Activated CD4-positive, alpha-beta memory T cell treated with anti-CD3 and anti-CD28 coated beads, Interleukin-2, amount 10 ng/mL, durations not matched to agents 7 days and 5 days (primary cell): Measurements from ENCODE around the gene PTPRCAP. TPM values are rescaled to one million over a fixed set of nuclear protein-coding genes. Genes with fewer than 3 reads are reported as not detected.
A peak's percentile ranks its signal among the peaks of the same experiment; 100 is the strongest.
"Not testable (repeated sequence)": the region's sequence is repeated elsewhere in the genome, so short reads cannot be mapped to it uniquely, and the experiment has no call there.

Experiments used
- CTCF ChIA-PET: fragments of 350-600 bp; sonication (Branson Sonifier 250); formaldehyde crosslinking; loops from one replicate; lab custom pipeline; 2021; ENCODE audit warnings: antibody characterized with exemption, inconsistent platforms; lab: Charles Lee
- POLR2A ChIA-PET: fragments of 350-600 bp; sonication (Branson Sonifier 250); formaldehyde crosslinking; loops from one replicate; lab custom pipeline; 2021; ENCODE audit warnings: antibody characterized with exemption; lab: Charles Lee
- DNase-seq: peaks from one replicate; pipeline ENCODE4 v3.0.0-alpha.2; 2020
- H3K27ac Mint-ChIP-seq: one replicate; pipeline ENCODE4 v1.8.0; 2021; ENCODE audit warnings: mild to moderate bottlenecking, mixed read lengths
- H3K27me3 Mint-ChIP-seq: one replicate; pipeline ENCODE4 v1.8.0; 2021; ENCODE audit warnings: mixed read lengths
- H3K36me3 Mint-ChIP-seq: one replicate; pipeline ENCODE4 v1.8.0; 2021; ENCODE audit warnings: low read depth, mixed read lengths
- H3K4me1 Mint-ChIP-seq: one replicate; pipeline ENCODE4 v1.8.0; 2021; ENCODE audit warnings: mixed read lengths
- H3K4me3 Mint-ChIP-seq: one replicate; pipeline ENCODE4 v1.8.0; 2021; ENCODE audit warnings: mild to moderate bottlenecking, mixed read lengths
- H3K9me3 Mint-ChIP-seq: one replicate; pipeline ENCODE4 v1.8.0; 2021; ENCODE audit warnings: mixed read lengths
- total RNA-seq, 2 experiments: library from RNA; stranded (reverse); gene quantifications; one replicate each; pipeline ENCODE4 v1.2.3, GENCODE V29; 2021

PTPRCAP gene
- total RNA-seq, 2 experiments from 2014 or later, result 398 to 401 TPM

GRCh38 chr11:67472882-67473281, 35.4 kb upstream of the PTPRCAP start:
- DNase-seq, result no peak
- Mint-ChIP-seq H3K36me3 (peaks cover 3% of the 10 kb centered on the region), H3K4me1 (peaks cover 13% of the 10 kb centered on the region), H3K27ac (no peak overlapping the region), H3K9me3 (peaks cover 1% of the 10 kb centered on the region), H3K27me3 (peaks cover 2% of the 10 kb centered on the region), H3K4me3 (no peak overlapping the region)
- ChIA-PET CTCF (no interaction called here), POLR2A (interaction anchor here (1.2 kb wide), 2 partner anchors 10 to 32 kb away, joined by 3 to 4 read pairs; partner anchors contain the start of gene AIP)

DNA sequence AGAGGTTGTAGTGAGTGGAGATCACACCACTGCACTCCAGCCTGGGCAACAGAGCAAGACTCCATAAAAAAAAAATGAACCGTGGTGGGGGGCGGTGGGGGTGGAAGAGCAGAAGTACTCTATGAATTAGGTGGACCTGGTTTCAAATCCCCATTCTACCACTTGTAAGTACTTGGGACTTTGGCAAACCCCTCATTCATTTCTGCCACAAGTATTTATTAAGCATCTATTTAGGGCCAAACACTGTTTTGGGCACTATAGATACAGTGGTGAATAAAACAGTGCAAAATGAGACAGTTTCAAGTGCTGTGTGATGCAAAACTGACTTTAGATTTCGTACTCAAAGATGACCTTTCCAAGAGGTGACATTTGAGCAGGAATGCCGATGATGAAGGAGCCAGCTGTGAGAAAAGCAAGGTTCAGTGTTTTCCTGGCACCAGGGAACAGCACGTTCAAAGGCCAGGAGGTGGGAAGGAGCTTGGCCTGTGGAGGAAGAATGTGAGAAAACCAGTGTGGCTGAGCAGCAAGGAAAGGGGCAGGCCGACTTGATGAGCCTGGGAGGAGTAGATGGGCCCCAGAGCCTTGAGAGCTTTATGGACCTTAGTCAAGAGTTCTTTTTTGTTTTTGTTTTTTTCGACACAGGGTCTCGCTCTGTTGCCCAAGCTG, 33.0 kb upstream of the PTPRCAP start:
- ChIA-PET CTCF (interaction anchor here (1.3 kb wide), 1 partner anchor 75 kb away, joined by 3 read pairs; no protein-coding TSS in a partner anchor), POLR2A (interaction anchor here (7.8 to 10.2 kb wide), 2 partner anchors 15 to 33 kb away, joined by 94 to 134 read pairs; partner anchors contain the start of genes AIP and PTPRCAP)
- H3K9me3 Mint-ChIP-seq, result no peaks in the 10 kb centered on the region
- H3K4me1 Mint-ChIP-seq, result peaks cover 32% of the 10 kb centered on the region
- no peaks in the 10 kb centered on the region for H3K27me3 Mint-ChIP-seq
- no peak overlapping the region for H3K27ac Mint-ChIP-seq
- DNase-seq, result no peak
- no peak overlapping the region for H3K4me3 Mint-ChIP-seq
- H3K36me3 Mint-ChIP-seq, result peaks cover 5% of the 10 kb centered on the region

DNA sequence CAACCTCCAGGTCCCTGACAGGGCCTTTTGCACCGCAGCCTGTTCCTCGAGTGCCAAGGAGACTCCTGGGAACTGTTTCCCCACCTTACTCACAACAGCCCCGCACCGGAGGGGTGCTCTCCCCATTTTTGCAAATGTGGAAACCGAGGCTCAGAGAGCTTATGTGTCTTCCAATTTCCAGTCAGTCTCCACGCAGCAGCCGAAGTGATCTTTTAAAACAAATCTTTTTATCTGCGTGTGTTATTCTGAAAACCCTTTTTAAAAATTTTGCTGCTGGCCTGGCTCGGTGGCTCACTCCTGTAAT, 32.0 kb upstream of the PTPRCAP start:
- peaks cover 8% of the 10 kb centered on the region for H3K36me3 Mint-ChIP-seq
- H3K27me3 Mint-ChIP-seq, result no peaks in the 10 kb centered on the region
- CTCF ChIA-PET, result interaction anchor here (1.3 to 1.6 kb wide), 2 partner anchors 31 to 74 kb away, joined by 3 to 14 read pairs; partner anchors contain the start of gene PTPRCAP
- H3K9me3 Mint-ChIP-seq, result no peaks in the 10 kb centered on the region
- DNase-seq, result no peak
- POLR2A ChIA-PET, result interaction anchor here (1.0 to 10.2 kb wide), 10 partner anchors 11 to 75 kb away, joined by 3 to 134 read pairs (median 6); partner anchors contain the start of genes AIP, GPR152, PPP1CA and PTPRCAP
- H3K4me3 Mint-ChIP-seq, result peak overlapping the region; percentile 70
- H3K4me1 Mint-ChIP-seq, result peaks cover 37% of the 10 kb centered on the region
- peak overlapping the region; percentile 61 for H3K27ac Mint-ChIP-seq

- no peaks in the 10 kb centered on the region for H3K27me3 Mint-ChIP-seq
- peak; percentile 93 for DNase-seq
- H3K4me1 Mint-ChIP-seq, result peaks cover 41% of the 10 kb centered on the region
- H3K27ac Mint-ChIP-seq, result peak within 1 kb of the TSS; percentile 75
- H3K9me3 Mint-ChIP-seq, result no peaks in the 10 kb centered on the region
- peaks cover 8% of the 10 kb centered on the region for H3K36me3 Mint-ChIP-seq
- H3K4me3 Mint-ChIP-seq, result peak within 1 kb of the TSS; percentile 86
- ChIA-PET CTCF (interaction anchor here (0.6 to 2.1 kb wide), 5 partner anchors 13 to 67 kb away, joined by 3 to 14 read pairs (median 4); partner anchors contain the start of genes PPP1CA and PTPRCAP), POLR2A (interaction anchor here (0.7 to 10.2 kb wide), 22 partner anchors 8 to 115 kb away, joined by 3 to 134 read pairs (median 4); partner anchors contain the start of genes AIP, CLCF1, CORO1B and GPR152)
These were observed 31.5 kb upstream of the PTPRCAP start, which contains the start of gene TMEM134 for GRCh38 chr11:67468759-67469507. Gene TMEM134, minus strand, starts transcription at chr11:67469251. Its CDS starts 59 bp downstream, at chr11:67469192.

DNA sequence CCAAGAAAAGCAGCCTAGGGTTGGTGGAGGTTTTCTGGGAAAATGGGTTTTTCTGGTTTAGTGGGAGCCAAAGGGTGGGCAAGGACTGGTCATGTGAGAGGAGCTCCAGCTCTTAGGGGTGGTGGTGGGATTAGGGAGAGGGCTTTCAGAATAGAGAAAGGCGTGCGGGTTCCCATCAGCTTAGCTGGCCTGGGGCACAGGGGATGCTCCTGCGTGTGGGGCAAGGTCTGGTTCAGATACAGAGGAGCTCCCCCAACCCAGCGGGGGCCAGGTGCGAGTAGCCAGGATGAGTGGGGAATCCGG, 30.9 kb upstream of the PTPRCAP start:
- H3K4me1 Mint-ChIP-seq, result peaks cover 41% of the 10 kb centered on the region
- DNase-seq, result no peak
- H3K27me3 Mint-ChIP-seq, result no peaks in the 10 kb centered on the region
- H3K4me3 Mint-ChIP-seq, result peak overlapping the region; percentile 86
- H3K27ac Mint-ChIP-seq, result peak overlapping the region; percentile 75
- ChIA-PET POLR2A (interaction anchor here (0.7 to 10.2 kb wide), 22 partner anchors 8 to 115 kb away, joined by 3 to 134 read pairs (median 4); partner anchors contain the start of genes AIP, CLCF1, CORO1B and GPR152), CTCF (interaction anchor here (0.6 to 2.1 kb wide), 6 partner anchors 13 to 67 kb away, joined by 3 to 14 read pairs (median 4); partner anchors contain the start of genes PPP1CA and PTPRCAP)
- no peaks in the 10 kb centered on the region for H3K9me3 Mint-ChIP-seq
- H3K36me3 Mint-ChIP-seq, result peaks cover 8% of the 10 kb centered on the region

GRCh38 chr11:67468056-67468455, 30.6 kb upstream of the PTPRCAP start:
- Mint-ChIP-seq H3K4me3 (peak overlapping the region; percentile 86), H3K4me1 (peaks cover 41% of the 10 kb centered on the region)
- POLR2A ChIA-PET, result interaction anchor here (1.0 to 10.2 kb wide), 16 partner anchors 7 to 115 kb away, joined by 3 to 134 read pairs (median 6); partner anchors contain the start of genes AIP, CLCF1, CORO1B and GPR152

DNA sequence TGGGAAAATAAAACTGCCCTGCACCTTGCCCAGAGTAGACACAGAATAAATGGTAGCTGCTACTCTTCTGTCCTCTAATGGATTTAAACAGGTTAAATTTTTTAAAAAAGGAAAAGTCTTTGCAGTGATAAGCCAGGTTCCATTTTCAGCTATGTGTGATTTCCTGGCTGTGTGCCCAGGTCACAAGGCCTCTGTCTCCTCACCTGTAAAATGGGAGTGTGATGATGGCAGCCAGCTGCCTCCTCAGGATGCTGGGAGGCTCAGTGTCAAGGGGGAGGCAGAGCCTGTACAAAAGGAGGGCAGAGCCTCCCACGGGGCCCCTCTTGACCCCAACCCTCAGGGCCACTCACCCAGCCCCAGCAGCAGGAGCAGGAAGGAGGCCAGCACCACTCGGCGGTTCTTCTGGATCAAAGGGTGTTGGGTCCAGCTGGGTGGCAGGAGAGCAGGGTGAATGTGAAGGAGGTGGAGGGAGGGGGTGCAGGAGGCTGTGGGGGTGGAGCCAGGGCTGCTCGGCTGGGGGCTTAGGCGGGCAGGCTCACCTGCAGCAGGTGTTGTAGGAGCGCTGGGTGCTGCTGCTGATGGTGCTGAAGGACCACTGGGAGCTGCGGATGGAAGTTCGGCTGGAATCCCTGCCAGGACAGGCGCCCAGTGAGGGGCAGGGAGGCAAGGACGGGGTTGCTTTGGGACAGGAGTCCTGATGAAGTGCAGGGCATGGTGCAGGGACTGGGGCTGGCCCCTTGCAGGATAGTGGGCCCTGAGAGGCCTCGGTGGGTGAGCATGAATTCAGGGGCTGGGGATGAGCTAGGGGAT, 29.7 kb upstream of the PTPRCAP start:
- CTCF ChIA-PET, result interaction anchor here (1.0 to 2.1 kb wide), 4 partner anchors 28 to 65 kb away, joined by 4 to 7 read pairs (median 5); partner anchors contain the start of gene PITPNM1

More at GRCh38 chr11:67468056-67468455, 30.6 kb upstream of the PTPRCAP start:
- Mint-ChIP-seq H3K9me3 (no peaks in the 10 kb centered on the region), H3K27ac (peak overlapping the region; percentile 75), H3K36me3 (peaks cover 8% of the 10 kb centered on the region), H3K27me3 (no peaks in the 10 kb centered on the region)
- DNase-seq, result no peak
- CTCF ChIA-PET, result interaction anchor here (0.6 to 2.1 kb wide), 6 partner anchors 14 to 67 kb away, joined by 3 to 7 read pairs (median 4); partner anchors contain the start of genes PITPNM1 and PPP1CA

GRCh38 chr11:67466367-67466766, 28.9 kb upstream of the PTPRCAP start:
- ChIA-PET CTCF (interaction anchor here (1.0 to 2.0 kb wide), 3 partner anchors 27 to 64 kb away, joined by 4 to 5 read pairs (median 5); partner anchors contain the start of gene PITPNM1), POLR2A (interaction anchor here (1.0 to 10.2 kb wide), 9 partner anchors 15 to 74 kb away, joined by 3 to 134 read pairs (median 7); partner anchors contain the start of genes AIP, CORO1B, GPR152 and PPP1CA)
- Mint-ChIP-seq H3K9me3 (no peaks in the 10 kb centered on the region), H3K4me3 (no peak overlapping the region), H3K4me1 (peaks cover 41% of the 10 kb centered on the region), H3K27me3 (no peaks in the 10 kb centered on the region), H3K36me3 (peaks cover 8% of the 10 kb centered on the region), H3K27ac (peak overlapping the region; percentile 35)
- DNase-seq, result no peak

More for the DNA sequence above, 29.7 kb upstream of the PTPRCAP start:
- Mint-ChIP-seq H3K4me1 (peaks cover 41% of the 10 kb centered on the region), H3K27ac (peak overlapping the region; percentile 56), H3K9me3 (no peaks in the 10 kb centered on the region), H3K36me3 (peaks cover 8% of the 10 kb centered on the region), H3K4me3 (peak overlapping the region; percentile 86), H3K27me3 (no peaks in the 10 kb centered on the region)
- DNase-seq, result no peak
- POLR2A ChIA-PET, result interaction anchor here (0.8 to 10.2 kb wide), 9 partner anchors 16 to 114 kb away, joined by 3 to 134 read pairs (median 10); partner anchors contain the start of genes AIP, CORO1B, GPR152 and PITPNM1

DNA sequence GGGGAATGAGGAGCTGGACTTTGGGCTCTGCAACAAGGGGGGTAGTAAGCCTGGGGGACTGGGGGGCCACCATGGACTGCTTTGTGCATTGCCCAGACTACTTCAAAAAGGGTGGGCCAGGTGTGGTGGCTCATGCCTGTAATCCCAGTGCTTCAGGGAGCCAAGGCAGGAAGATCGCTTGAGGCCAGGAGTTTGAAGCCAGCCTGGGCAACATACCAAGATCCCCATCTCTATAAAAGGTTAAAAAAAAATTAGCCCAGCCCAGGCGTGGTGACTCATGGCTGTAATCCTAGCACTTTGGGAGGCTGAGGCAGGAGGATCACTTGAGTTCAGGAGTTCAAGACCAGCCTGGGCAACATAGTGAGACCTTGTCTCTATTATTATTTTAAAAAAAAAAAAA, 28.0 kb upstream of the PTPRCAP start:
- H3K4me1 Mint-ChIP-seq, result peaks cover 41% of the 10 kb centered on the region
- ChIA-PET POLR2A (interaction anchor here (0.9 to 10.2 kb wide), 17 partner anchors 14 to 226 kb away, joined by 3 to 134 read pairs (median 4); partner anchors contain the start of genes AIP, CORO1B, PPP1CA and PTPRCAP), CTCF (interaction anchor here (1.5 to 1.6 kb wide), 2 partner anchors 27 to 64 kb away, joined by 6 to 7 read pairs; partner anchors contain the start of gene PPP1CA)
- not testable (repeated sequence) for H3K9me3 Mint-ChIP-seq, H3K27me3 Mint-ChIP-seq, DNase-seq, H3K36me3 Mint-ChIP-seq
- peak overlapping the region; percentile 89 for H3K27ac Mint-ChIP-seq
- H3K4me3 Mint-ChIP-seq, result peak overlapping the region; percentile 84

GRCh38 chr11:67465189-67465510, 27.7 kb upstream of the PTPRCAP start:
- ChIA-PET CTCF (interaction anchor here (0.7 to 1.6 kb wide), 3 partner anchors 27 to 121 kb away, joined by 3 to 7 read pairs (median 6); partner anchors contain the start of gene PPP1CA), POLR2A (interaction anchor here (0.9 to 10.2 kb wide), 17 partner anchors 14 to 225 kb away, joined by 3 to 134 read pairs (median 4); partner anchors contain the start of genes AIP, CORO1B, PPP1CA and PTPRCAP)
- peaks cover 8% of the 10 kb centered on the region for H3K36me3 Mint-ChIP-seq
- H3K27me3 Mint-ChIP-seq, result peaks cover 2% of the 10 kb centered on the region
- H3K9me3 Mint-ChIP-seq, result no peaks in the 10 kb centered on the region
- peak overlapping the region; percentile 89 for H3K27ac Mint-ChIP-seq
- H3K4me3 Mint-ChIP-seq, result peak overlapping the region; percentile 84
- no peak for DNase-seq
- H3K4me1 Mint-ChIP-seq, result peaks cover 41% of the 10 kb centered on the region
